Ishikawa (cell line): ENCODE measurements around the gene GJD3.
A peak's percentile ranks its signal among the peaks of the same experiment; 100 is the strongest.

Experiments
- CEBPB ChIP-seq: IDR thresholded peaks from 2 replicates; pipeline ENCODE4 v1.6.1; 2012
- CREB1 ChIP-seq: IDR thresholded peaks from 2 replicates; pipeline ENCODE4 v1.6.1; 2012; ENCODE audit warnings: low read depth
- EGR1 ChIP-seq: IDR thresholded peaks from 2 replicates; pipeline ENCODE4 v1.6.1; 2012
- EP300 ChIP-seq: IDR thresholded peaks from 2 replicates; pipeline ENCODE4 v1.6.1; 2012; ENCODE audit warnings: borderline replicate concordance
- FOXM1 ChIP-seq: IDR thresholded peaks from 2 replicates; pipeline ENCODE4 v1.6.1; 2012; ENCODE audit warnings: low read depth, borderline replicate concordance
- NFIC ChIP-seq: IDR thresholded peaks from 2 replicates; pipeline ENCODE4 v1.6.1; 2012
- RAD21 ChIP-seq: IDR thresholded peaks from 2 replicates; pipeline ENCODE4 v1.6.1; 2012; ENCODE audit warnings: low read depth
- TAF1 ChIP-seq: IDR thresholded peaks from 2 replicates; pipeline ENCODE4 v1.6.1; 2012; ENCODE audit warnings: low read depth, mild to moderate bottlenecking
- TCF12 ChIP-seq: IDR thresholded peaks from 2 replicates; pipeline ENCODE4 v1.6.1; 2012; ENCODE audit warnings: low read depth
- TEAD4 ChIP-seq: IDR thresholded peaks from 2 replicates; pipeline ENCODE4 v1.6.1; 2012
- YY1 ChIP-seq: IDR thresholded peaks from 2 replicates; pipeline ENCODE4 v1.6.1; 2012; ENCODE audit warnings: low read depth
- ZBTB7A ChIP-seq: IDR thresholded peaks from 2 replicates; pipeline ENCODE4 v1.6.1; 2012; ENCODE audit warnings: low read depth
- TF ChIP-seq, protein P1 (sequence below): IDR thresholded peaks from 2 replicates; pipeline ENCODE4 v1.6.1; 2012
- TF ChIP-seq, protein P2 (sequence below): IDR thresholded peaks from 2 replicates; pipeline ENCODE4 v1.6.1; 2012
- TF ChIP-seq, protein P3 (sequence below): IDR thresholded peaks from 2 replicates; pipeline ENCODE4 v1.6.1; 2012; ENCODE audit warnings: low read depth, mild to moderate bottlenecking

The GJD3 gene

DNA sequence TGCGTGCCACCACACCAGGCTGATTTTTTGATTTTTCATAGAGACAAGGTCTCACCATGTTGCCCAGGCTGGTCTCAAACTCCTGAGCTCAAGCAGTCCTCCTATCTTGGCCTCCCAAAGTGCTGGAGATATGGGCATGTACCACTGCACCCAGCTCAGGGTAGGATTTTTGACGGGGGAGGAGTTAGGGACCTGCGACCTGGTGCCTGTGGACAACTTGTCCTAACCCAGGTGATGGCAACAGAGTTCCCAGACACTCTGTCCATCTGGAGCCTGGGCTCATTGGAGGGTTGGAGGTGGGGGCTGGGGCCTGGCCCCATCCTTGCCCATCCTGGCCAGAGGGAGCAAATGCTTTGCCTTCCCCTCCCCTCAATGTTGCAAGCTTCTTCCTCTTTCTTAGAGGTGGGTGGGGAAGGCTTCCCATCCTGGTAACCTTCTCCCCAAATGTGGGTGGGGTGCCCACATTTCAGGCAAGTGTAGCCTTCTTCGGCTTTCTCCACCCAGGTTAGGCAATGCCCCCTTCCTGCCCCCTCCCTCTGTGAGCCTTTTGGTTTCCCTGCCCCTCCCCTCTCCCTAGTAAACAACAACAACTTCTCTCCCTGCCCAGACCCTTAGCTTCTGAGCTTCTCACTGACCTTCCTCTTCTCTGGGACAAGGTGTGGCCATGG lies 30.6 kb downstream of the GJD3 start:
- no peak for TF ChIP-seq RAD21

DNA sequence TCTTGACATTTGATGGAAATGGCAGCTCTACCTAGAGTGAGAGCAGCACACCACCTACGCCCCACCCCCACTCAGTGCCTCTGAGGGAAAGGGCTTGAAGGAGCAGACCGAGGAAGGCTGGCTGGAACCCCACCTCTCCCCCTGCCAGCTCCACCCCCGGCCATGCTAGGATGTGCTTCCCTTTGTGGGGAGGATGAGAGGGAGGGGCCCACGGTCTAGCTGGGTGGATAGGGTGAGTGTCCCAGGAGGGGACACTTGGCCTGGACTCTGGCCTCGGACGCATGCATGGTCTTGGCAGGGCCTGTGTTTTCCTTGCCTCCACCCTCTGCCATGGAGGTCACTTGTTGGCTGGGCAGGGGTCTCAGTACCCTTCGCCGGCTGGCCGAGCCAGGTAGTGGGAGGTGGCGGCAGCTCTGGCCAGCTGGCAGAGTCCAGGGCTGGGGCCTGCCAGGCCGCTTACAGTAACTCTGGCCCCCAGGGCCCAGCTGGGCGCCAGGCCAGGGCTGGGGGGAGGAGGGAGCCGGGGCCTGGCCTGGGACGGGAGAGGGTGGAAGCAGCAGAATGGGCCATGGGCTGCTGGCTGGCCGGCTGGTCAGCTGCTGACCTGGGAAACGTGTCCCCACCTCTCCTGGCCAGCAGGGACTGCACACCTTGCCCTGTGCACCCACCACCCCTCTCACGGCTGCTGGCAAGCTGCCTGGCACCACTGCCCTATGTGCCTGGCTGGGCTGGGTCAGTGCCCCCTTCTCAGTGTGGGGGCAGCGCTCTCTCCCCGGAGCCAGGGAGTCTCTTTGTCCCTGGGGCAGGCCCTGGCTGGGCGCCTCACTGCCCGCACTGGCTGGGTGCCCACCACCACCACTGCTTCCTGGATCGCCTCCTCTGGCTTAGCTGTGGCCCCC lies 32.5 kb downstream of the GJD3 start:
- TF ChIP-seq TCF12 (peak; percentile 84), RAD21 (peak; percentile 3; the same call in 1 of the 2 replicates), TEAD4 (no peak; the same call in 1 of the 2 replicates), EP300 (peak; percentile 63; the same call in 1 of the 2 replicates), CREB1 (no peak), ZBTB7A (peak; percentile 97), CEBPB (0 out of 2 replicates have a peak, but pooled peaks have one; percentile 1), TAF1 (no peak), FOXM1 (peak; percentile 46; the same call in 1 of the 2 replicates), YY1 (no peak), NFIC (peak; percentile 96), EGR1 (peak; percentile 10; the same call in 1 of the 2 replicates)
- TF ChIP-seq, protein P1, sequence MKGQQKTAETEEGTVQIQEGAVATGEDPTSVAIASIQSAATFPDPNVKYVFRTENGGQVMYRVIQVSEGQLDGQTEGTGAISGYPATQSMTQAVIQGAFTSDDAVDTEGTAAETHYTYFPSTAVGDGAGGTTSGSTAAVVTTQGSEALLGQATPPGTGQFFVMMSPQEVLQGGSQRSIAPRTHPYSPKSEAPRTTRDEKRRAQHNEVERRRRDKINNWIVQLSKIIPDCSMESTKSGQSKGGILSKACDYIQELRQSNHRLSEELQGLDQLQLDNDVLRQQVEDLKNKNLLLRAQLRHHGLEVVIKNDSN = no peak
- TF ChIP-seq, protein P2, sequence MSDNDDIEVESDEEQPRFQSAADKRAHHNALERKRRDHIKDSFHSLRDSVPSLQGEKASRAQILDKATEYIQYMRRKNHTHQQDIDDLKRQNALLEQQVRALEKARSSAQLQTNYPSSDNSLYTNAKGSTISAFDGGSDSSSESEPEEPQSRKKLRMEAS = peak; percentile 58
- TF ChIP-seq, protein P3, sequence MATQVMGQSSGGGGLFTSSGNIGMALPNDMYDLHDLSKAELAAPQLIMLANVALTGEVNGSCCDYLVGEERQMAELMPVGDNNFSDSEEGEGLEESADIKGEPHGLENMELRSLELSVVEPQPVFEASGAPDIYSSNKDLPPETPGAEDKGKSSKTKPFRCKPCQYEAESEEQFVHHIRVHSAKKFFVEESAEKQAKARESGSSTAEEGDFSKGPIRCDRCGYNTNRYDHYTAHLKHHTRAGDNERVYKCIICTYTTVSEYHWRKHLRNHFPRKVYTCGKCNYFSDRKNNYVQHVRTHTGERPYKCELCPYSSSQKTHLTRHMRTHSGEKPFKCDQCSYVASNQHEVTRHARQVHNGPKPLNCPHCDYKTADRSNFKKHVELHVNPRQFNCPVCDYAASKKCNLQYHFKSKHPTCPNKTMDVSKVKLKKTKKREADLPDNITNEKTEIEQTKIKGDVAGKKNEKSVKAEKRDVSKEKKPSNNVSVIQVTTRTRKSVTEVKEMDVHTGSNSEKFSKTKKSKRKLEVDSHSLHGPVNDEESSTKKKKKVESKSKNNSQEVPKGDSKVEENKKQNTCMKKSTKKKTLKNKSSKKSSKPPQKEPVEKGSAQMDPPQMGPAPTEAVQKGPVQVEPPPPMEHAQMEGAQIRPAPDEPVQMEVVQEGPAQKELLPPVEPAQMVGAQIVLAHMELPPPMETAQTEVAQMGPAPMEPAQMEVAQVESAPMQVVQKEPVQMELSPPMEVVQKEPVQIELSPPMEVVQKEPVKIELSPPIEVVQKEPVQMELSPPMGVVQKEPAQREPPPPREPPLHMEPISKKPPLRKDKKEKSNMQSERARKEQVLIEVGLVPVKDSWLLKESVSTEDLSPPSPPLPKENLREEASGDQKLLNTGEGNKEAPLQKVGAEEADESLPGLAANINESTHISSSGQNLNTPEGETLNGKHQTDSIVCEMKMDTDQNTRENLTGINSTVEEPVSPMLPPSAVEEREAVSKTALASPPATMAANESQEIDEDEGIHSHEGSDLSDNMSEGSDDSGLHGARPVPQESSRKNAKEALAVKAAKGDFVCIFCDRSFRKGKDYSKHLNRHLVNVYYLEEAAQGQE = no peak

DNA sequence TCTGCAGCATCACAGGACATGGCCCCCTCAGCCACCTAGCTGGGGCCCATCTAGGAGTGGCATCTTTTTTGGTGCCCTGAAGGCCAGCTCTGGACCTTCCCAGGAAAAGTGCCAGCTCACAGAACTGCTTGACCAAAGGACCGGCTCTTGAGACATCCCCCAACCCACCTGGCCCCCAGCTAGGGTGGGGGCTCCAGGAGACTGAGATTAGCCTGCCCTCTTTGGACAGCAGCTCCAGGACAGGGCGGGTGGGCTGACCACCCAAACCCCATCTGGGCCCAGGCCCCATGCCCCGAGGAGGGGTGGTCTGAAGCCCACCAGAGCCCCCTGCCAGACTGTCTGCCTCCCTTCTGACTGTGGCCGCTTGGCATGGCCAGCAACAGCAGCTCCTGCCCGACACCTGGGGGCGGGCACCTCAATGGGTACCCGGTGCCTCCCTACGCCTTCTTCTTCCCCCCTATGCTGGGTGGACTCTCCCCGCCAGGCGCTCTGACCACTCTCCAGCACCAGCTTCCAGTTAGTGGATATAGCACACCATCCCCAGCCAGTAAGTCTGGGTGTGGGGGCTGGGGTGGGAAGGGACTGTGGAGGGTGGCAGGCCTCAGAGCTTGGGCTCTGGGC lies 33.6 kb downstream of the GJD3 start:
- no peak for TF ChIP-seq RAD21
- TF ChIP-seq, protein P1 = no peak
- no peak for TF ChIP-seq CREB1
- TF ChIP-seq NFIC = no peak
- no peak for TF ChIP-seq CEBPB
- no peak for TF ChIP-seq YY1
- TF ChIP-seq EP300 = no peak
- TF ChIP-seq FOXM1 = no peak
- TF ChIP-seq, protein P2 = no peak
- TF ChIP-seq, protein P3 = no peak
- TF ChIP-seq TCF12 = no peak
- TF ChIP-seq TEAD4 = no peak
- TF ChIP-seq TAF1 = no peak
- no peak for TF ChIP-seq EGR1

DNA sequence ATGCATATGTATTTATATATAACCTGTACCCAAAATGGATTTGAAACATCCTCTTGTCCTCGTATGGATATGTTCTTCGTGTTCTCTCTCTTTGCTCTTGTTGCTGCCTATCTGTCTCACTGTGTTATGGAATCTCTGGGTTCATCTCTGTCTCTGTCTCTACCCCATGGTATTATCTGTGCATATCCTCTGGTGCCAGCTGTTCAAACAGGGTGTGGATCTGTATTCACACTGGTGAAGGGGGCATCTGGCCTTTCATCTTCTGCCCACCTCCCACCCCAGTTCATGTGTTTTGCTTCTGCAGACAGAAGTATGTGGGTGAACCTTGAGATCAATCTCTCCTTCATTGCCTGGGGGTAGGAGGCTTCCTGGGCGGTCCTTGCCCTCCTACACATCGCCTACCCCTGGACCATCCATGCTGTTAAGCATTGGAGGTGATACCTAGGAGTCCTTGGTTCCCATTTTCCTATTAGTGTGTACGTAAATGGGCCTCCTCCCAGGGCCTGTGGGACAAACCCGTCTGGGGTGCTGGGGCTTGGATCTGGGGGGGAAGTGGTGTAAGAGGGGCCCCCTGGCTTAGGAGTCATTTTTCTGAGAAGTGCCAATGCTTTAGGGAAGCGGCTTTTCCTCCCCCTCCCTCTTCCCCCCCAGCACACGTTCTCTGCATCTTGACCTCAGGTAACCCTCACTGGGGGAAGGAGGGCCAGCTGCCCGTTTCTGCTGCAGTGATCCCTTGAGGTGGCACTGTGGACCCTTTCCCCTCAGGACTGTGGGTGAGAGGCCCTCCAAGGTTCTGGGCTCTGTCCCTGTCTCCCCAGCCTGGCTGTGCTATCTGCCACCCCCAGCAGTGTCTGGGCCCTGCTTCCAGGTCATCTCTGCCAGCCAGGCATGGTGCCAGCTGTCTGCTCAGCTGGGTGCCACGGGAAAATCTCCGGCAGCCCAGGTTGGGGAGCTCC lies 34.4 kb downstream of the GJD3 start:
- TF ChIP-seq TCF12 (0 out of 2 replicates have a peak, but pooled peaks have one; percentile 38), EP300 (peak; percentile 59; the same call in 1 of the 2 replicates), FOXM1 (0 out of 2 replicates have a peak, but pooled peaks have one; percentile 25), ZBTB7A (peak; percentile 7; the same call in 1 of the 2 replicates), CEBPB (no peak), EGR1 (no peak), YY1 (no peak), RAD21 (no peak), TAF1 (no peak), TEAD4 (peak; percentile 38; the same call in 1 of the 2 replicates), CREB1 (no peak), NFIC (peak; percentile 91)
- TF ChIP-seq, protein P1 = no peak
- TF ChIP-seq, protein P2 = no peak; the same call in 1 of the 2 replicates
- TF ChIP-seq, protein P3 = no peak
